Suprapubic skin (tissue), 4 donors: Measurements from ENCODE around the gene GPRC5A. TPM values are rescaled to one million over a fixed set of nuclear protein-coding genes. Genes with fewer than 3 reads are reported as not detected.

ENCODE experiments used
- DNase-seq, 2 donors: peaks; one replicate each; pipeline ENCODE4 v3.0.0-alpha.2; 2019; ENCODE audit warnings: low spot score in 2 of 2
- H3K27ac ChIP-seq: fragments of 200-600 bp; sonication (generic); one replicate; pipeline ENCODE4 v1.5.1; 2019
- H3K27me3 ChIP-seq: fragments of 200-600 bp; sonication (generic); one replicate; pipeline ENCODE4 v1.5.1; 2019
- H3K36me3 ChIP-seq: fragments of 200-600 bp; sonication (generic); one replicate; pipeline ENCODE4 v1.5.1; 2019
- H3K4me1 ChIP-seq: fragments of 200-600 bp; sonication (generic); one replicate; pipeline ENCODE4 v1.5.1; 2019
- H3K4me3 ChIP-seq: fragments of 200-600 bp; sonication (generic); one replicate; pipeline ENCODE4 v1.5.1; 2019; ENCODE audit warnings: mild to moderate bottlenecking
- H3K9me3 ChIP-seq: fragments of 200-600 bp; sonication (generic); one replicate; pipeline ENCODE4 v1.5.1; 2019
- EP300 ChIP-seq: sonication (generic); formaldehyde crosslinking; IDR thresholded peaks from one replicate; pipeline ENCODE4 v1.6.1; 2017; ENCODE audit warnings: antibody characterized with exemption
- POLR2A ChIP-seq, 2 donors: fragments of 450-650 bp; IDR thresholded peaks; one replicate each; pipeline ENCODE4 v1.6.1; 2017; ENCODE audit warnings: antibody characterized with exemption in 2 of 2, mild to moderate bottlenecking in 2 of 2, moderate library complexity in 2 of 2
- POLR2AphosphoS5 ChIP-seq, 3 donors: sonication (generic); formaldehyde crosslinking; IDR thresholded peaks; one replicate each; pipeline ENCODE4 v1.6.1; 2017; ENCODE audit warnings: antibody characterized with exemption in 3 of 3
- WGBS: methylation state at CpG from one replicate; pipeline ENCODE4 v1.1.5; 2018; 5-methylcytosine and 5-hydroxymethylcytosine counted together
- total RNA-seq, 4 donors: library from RNA; depleted of rRNA; stranded (reverse); fragments of >200 nt; gene quantifications; one replicate each; pipeline ENCODE4 v1.1.0, GENCODE V29; 2016
- TF ChIP-seq, protein P1 (sequence below), 2 donors: fragments of 200-600 bp in 1 of 2; fragments of 450-650 bp in 1 of 2; sonication (generic) in 1 of 2; IDR thresholded peaks; one replicate each; pipeline ENCODE4 v1.5.1; 2016 to 2019; ENCODE audit warnings: antibody characterized with exemption in 2 of 2, mild to moderate bottlenecking in 1 of 2, moderate library complexity in 1 of 2

The GPRC5A gene
- total RNA-seq, 4 donors from 2014 or later = 4.0 to 11.0 (median 7.2) TPM

DNA sequence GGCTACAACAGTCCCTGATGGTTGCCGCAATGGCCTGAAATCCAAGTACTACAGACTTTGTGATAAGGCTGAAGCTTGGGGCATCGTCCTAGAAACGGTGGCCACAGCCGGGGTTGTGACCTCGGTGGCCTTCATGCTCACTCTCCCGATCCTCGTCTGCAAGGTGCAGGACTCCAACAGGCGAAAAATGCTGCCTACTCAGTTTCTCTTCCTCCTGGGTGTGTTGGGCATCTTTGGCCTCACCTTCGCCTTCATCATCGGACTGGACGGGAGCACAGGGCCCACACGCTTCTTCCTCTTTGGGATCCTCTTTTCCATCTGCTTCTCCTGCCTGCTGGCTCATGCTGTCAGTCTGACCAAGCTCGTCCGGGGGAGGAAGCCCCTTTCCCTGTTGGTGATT is 16.9 kb downstream of the GPRC5A start:
- H3K36me3 ChIP-seq = no peaks in the 10 kb centered on the region
- TF ChIP-seq EP300 (no peak), POLR2A (IDR thresholded peaks at IDR 0.05) (no peak), POLR2AphosphoS5 (IDR thresholded peaks at IDR 0.05) (no peak)
- TF ChIP-seq, protein P1, sequence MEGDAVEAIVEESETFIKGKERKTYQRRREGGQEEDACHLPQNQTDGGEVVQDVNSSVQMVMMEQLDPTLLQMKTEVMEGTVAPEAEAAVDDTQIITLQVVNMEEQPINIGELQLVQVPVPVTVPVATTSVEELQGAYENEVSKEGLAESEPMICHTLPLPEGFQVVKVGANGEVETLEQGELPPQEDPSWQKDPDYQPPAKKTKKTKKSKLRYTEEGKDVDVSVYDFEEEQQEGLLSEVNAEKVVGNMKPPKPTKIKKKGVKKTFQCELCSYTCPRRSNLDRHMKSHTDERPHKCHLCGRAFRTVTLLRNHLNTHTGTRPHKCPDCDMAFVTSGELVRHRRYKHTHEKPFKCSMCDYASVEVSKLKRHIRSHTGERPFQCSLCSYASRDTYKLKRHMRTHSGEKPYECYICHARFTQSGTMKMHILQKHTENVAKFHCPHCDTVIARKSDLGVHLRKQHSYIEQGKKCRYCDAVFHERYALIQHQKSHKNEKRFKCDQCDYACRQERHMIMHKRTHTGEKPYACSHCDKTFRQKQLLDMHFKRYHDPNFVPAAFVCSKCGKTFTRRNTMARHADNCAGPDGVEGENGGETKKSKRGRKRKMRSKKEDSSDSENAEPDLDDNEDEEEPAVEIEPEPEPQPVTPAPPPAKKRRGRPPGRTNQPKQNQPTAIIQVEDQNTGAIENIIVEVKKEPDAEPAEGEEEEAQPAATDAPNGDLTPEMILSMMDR (IDR thresholded peaks at IDR 0.05) = no peak
- H3K27ac ChIP-seq = no peak overlapping the region

DNA sequence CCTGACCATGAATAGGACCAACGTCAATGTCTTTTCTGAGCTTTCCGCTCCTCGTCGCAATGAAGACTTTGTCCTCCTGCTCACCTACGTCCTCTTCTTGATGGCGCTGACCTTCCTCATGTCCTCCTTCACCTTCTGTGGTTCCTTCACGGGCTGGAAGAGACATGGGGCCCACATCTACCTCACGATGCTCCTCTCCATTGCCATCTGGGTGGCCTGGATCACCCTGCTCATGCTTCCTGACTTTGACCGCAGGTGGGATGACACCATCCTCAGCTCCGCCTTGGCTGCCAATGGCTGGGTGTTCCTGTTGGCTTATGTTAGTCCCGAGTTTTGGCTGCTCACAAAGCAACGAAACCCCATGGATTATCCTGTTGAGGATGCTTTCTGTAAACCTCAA is 17.3 kb downstream of the GPRC5A start:
- no peak for TF ChIP-seq EP300
- no peak for TF ChIP-seq POLR2A (IDR thresholded peaks at IDR 0.05)
- TF ChIP-seq, protein P1 (IDR thresholded peaks at IDR 0.05) = no peak
- TF ChIP-seq POLR2AphosphoS5 (IDR thresholded peaks at IDR 0.05) = no peak
- DNase-seq = peak in 1 of 2 donors; percentile 41
- Histone ChIP-seq H3K27me3 (no peaks in the 10 kb centered on the region), H3K9me3 (no peaks in the 10 kb centered on the region), H3K27ac (no peak overlapping the region), H3K4me1 (no peaks in the 10 kb centered on the region), H3K4me3 (no peak overlapping the region), H3K36me3 (no peaks in the 10 kb centered on the region)
- 94% methylated on average over 12 of the region's 12 CpGs for WGBS

More for the DNA sequence above, 16.9 kb downstream of the GPRC5A start:
- Histone ChIP-seq H3K4me1 (no peaks in the 10 kb centered on the region), H3K9me3 (no peaks in the 10 kb centered on the region), H3K27me3 (no peaks in the 10 kb centered on the region), H3K4me3 (no peak overlapping the region)
- WGBS = 85% methylated on average over 14 of the region's 14 CpGs
- peak in 1 of 2 donors; percentile 27 for DNase-seq

DNA sequence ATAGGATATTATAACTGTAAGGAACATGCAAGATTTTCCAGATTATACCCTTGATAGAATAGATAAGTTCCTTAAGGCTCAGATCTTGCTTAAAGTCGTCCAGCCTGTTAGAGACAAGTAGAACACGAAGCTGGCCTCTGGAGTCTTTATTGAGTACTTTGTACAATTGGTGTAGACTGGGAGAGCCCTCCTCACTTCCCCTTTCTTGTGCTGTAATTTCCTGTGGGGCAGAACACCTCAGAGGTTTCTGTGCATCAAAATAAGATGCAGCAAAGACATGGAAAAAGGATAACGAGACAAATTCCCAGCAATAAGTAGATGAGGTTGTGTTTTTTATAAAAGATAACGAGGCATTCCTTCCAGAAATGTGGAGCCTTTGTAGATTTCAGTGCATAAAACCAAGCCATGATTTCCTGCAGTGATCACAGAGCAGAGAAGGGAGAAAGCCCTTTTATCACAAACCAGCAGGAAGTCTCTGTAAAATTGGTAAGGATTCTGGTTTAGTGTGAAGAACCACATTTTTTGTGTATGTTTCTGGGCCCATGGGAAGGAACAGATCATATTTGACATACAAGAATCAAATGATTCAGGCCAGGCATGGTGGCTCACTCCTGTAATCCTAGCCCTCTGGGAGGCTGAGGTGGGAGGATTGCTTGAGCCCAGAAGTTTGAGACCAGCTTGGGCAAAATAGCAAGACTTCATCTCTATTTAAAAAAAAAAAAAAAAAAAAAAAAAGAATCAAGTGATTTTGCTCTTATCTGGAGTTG is 18.0 kb downstream of the GPRC5A start:
- H3K27ac ChIP-seq = no peak overlapping the region
- DNase-seq = no peak
- no peaks in the 10 kb centered on the region for H3K4me1 ChIP-seq
- 80% methylated on average over 4 of the region's 4 CpGs for WGBS
- H3K9me3 ChIP-seq = no peaks in the 10 kb centered on the region
- H3K36me3 ChIP-seq = no peaks in the 10 kb centered on the region
- no peak overlapping the region for H3K4me3 ChIP-seq
- H3K27me3 ChIP-seq = no peaks in the 10 kb centered on the region
- TF ChIP-seq POLR2AphosphoS5 (IDR thresholded peaks at IDR 0.05) (no peak), EP300 (no peak), POLR2A (IDR thresholded peaks at IDR 0.05) (no peak)
- TF ChIP-seq, protein P1 (IDR thresholded peaks at IDR 0.05) = no peak

DNA sequence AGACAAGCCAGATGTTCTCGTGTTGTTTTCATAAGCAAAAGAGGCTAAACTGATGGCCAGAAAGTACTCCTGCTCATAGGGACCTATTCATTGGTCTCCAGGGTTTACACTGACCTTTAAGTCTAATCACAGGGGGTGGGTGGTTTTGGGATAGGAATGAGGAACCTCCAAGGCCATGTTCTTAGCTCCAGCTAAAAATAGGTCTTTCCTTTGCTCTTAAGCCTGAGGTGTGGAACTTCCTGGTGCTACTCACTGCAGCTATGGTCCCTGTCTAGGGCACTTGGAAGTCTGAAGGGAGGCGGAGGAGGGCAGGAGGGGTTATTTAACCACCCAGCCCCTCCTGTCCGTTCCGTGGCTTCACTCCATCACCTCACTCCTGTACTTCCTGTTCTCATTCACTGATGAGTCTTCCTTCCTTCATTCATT is 18.6 kb downstream of the GPRC5A start:
- Histone ChIP-seq H3K9me3 (no peaks in the 10 kb centered on the region), H3K27me3 (no peaks in the 10 kb centered on the region), H3K27ac (no peak overlapping the region), H3K4me1 (no peaks in the 10 kb centered on the region), H3K36me3 (no peaks in the 10 kb centered on the region), H3K4me3 (no peak overlapping the region)
- no peak for TF ChIP-seq EP300
- TF ChIP-seq, protein P1 (IDR thresholded peaks at IDR 0.05) = no peak
- TF ChIP-seq POLR2A (IDR thresholded peaks at IDR 0.05) = no peak
- TF ChIP-seq POLR2AphosphoS5 (IDR thresholded peaks at IDR 0.05) = no peak
- no peak for DNase-seq
- 64% methylated on average over 4 of the region's 4 CpGs for WGBS

DNA sequence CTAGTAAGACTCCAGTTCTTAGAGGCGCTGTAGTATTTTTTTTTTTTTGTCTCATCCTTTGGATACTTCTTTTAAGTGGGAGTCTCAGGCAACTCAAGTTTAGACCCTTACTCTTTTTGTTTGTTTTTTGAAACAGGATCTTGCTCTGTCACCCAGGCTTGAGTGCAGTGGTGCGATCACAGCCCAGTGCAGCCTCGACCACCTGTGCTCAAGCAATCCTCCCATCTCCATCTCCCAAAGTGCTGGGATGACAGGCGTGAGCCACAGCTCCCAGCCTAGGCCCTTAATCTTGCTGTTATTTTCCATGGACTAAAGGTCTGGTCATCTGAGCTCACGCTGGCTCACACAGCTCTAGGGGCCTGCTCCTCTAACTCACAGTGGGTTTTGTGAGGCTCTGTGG is 21.3 kb downstream of the GPRC5A start:
- H3K27ac ChIP-seq = no peak overlapping the region
- H3K4me1 ChIP-seq = peaks cover 10% of the 10 kb centered on the region
- no peak overlapping the region for H3K4me3 ChIP-seq
- no peak for DNase-seq
- no peaks in the 10 kb centered on the region for H3K36me3 ChIP-seq
- no peaks in the 10 kb centered on the region for H3K9me3 ChIP-seq
- no peaks in the 10 kb centered on the region for H3K27me3 ChIP-seq
- no peak for TF ChIP-seq POLR2AphosphoS5 (IDR thresholded peaks at IDR 0.05)
- no peak for TF ChIP-seq EP300
- TF ChIP-seq, protein P1 (IDR thresholded peaks at IDR 0.05) = no peak
- TF ChIP-seq POLR2A (IDR thresholded peaks at IDR 0.05) = no peak
- WGBS = 95% methylated on average over 5 of the region's 5 CpGs
